Common myeloid progenitor, CD34-positive (primary cell): ENCODE measurements around the gene ARHGAP8.

Experiments
- CTCF ChIA-PET: fragments of 350-600 bp; sonication (Branson Sonifier 250); formaldehyde crosslinking; loops from one replicate; lab custom pipeline; 2021; ENCODE audit warnings: antibody characterized with exemption; lab: Charles Lee
- POLR2A ChIA-PET: fragments of 350-600 bp; sonication (Branson Sonifier 250); formaldehyde crosslinking; loops from one replicate; lab custom pipeline; 2021; ENCODE audit warnings: antibody characterized with exemption; lab: Charles Lee
- DNase-seq, 3 donors: peaks; one replicate each; pipeline versions ENCODE4 v3.0.0 to v3.0.0-alpha.2; 2013
- H3K27ac ChIP-seq, 2 experiments: 1 replicate in 1 of 2; 2 replicates in 1 of 2; pipeline ENCODE4 v1.7.0; 2013; ENCODE audit warnings: inconsistent platforms in 2 of 2, low read length in 2 of 2, mild to moderate bottlenecking in 2 of 2, low read depth in 1 of 2, moderate library complexity in 1 of 2; ENCODE audit not compliant: severe bottlenecking in 2 of 2, insufficient read depth in 1 of 2, poor library complexity in 1 of 2
- H3K27me3 ChIP-seq, 5 experiments: replicated peaks in 2 of 5; 1 replicate in 3 of 5; 2 replicates in 2 of 5; pipeline versions ENCODE4 v1.6.1 to v1.7.0; 2013; ENCODE audit warnings: low read length in 4 of 5, mild to moderate bottlenecking in 2 of 5, moderate library complexity in 2 of 5, inconsistent platforms in 1 of 5; ENCODE audit not compliant: insufficient read depth in 5 of 5, control insufficient read depth in 4 of 5
- H3K36me3 ChIP-seq, 4 experiments: 1 replicate in 2 of 4; 2 replicates in 2 of 4; pipeline versions ENCODE4 v1.6.1 to v1.7.0; 2013; ENCODE audit warnings: low read length in 3 of 4, control low read depth in 1 of 4, mild to moderate bottlenecking in 1 of 4; ENCODE audit not compliant: control insufficient read depth in 4 of 4, insufficient read depth in 4 of 4
- H3K4me1 ChIP-seq, 4 experiments: 1 replicate in 3 of 4; 2 replicates in 1 of 4; pipeline versions ENCODE4 v1.6.1 to v1.7.1; 2013; ENCODE audit warnings: low read length in 3 of 4, mild to moderate bottlenecking in 3 of 4, control low read depth in 1 of 4, inconsistent platforms in 1 of 4, moderate library complexity in 1 of 4; ENCODE audit not compliant: control insufficient read depth in 4 of 4, insufficient read depth in 4 of 4; ENCODE audit errors: control extremely low read depth in 1 of 4
- H3K4me3 ChIP-seq, 7 experiments: 1 replicate in 4 of 7; 2 replicates in 3 of 7; pipeline versions ENCODE4 v1.5.1 to v1.7.0; 2013; ENCODE audit warnings: mild to moderate bottlenecking in 7 of 7, low read length in 6 of 7, moderate library complexity in 6 of 7, inconsistent platforms in 2 of 7, low read depth in 2 of 7, control low read depth in 1 of 7; ENCODE audit not compliant: insufficient read depth in 4 of 7, control insufficient read depth in 1 of 7; ENCODE audit errors: extremely low read depth in 1 of 7
- H3K9me3 ChIP-seq, 5 experiments: 1 replicate in 4 of 5; 2 replicates in 1 of 5; pipeline versions ENCODE4 v1.6.1 to v1.7.1; 2013; ENCODE audit warnings: low read length in 4 of 5, mild to moderate bottlenecking in 2 of 5, inconsistent platforms in 1 of 5, low read depth in 1 of 5, moderate library complexity in 1 of 5; ENCODE audit not compliant: control insufficient read depth in 4 of 5, insufficient read depth in 2 of 5; ENCODE audit errors: control extremely low read depth in 1 of 5
- WGBS: methylation state at CpG from one replicate; pipeline ENCODE4 v1.1.5; 2013; ENCODE audit not compliant: insufficient coverage; 5-methylcytosine and 5-hydroxymethylcytosine counted together

Gene ARHGAP8

DNA sequence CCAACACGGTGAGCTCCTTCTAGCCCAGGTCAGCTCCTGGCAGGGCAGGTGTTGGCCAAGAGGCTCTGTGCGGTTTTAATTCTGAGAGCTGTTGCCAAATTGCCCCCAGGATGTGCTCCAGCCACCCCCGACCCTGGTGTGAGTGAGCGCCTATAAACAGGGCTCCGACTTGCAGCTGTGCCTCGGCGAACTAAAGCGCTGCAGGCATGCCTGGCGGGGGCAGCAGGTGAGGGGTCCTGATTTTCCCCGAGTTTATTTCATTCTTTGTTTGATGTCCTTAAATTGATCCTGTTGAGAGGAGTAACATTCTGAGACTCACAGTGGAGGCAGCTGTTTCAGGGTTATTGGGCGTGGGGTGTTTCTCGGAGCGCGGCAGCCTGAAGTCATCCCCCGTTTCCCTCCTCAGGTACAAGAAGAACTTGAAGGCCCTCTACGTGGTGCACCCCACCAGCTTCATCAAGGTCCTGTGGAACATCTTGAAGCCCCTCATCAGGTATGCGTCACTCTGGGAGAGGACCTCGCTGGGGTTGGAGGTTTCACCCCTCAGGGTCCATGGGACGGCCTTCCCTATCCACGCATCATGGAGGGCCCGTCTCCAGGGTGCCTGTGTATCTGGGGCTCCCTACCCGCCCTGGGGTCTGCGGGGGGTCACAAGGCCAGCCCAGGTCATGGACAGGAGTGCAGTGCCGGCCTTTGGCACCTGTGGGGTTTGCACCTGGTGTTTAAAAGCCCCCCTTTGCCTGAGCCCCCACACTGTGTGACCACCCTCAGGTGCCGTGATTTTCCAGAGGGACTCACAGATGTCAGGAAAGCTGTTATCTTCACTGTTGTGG, 62.1 kb downstream of the ARHGAP8 start:
- Histone ChIP-seq H3K36me3 (no peaks in the 10 kb centered on the region), H3K4me3 (no peak overlapping the region), H3K27me3 (peaks cover 0 to 4% (median 0%) of the 10 kb centered on the region in 5 experiments), H3K27ac (no peak overlapping the region), H3K9me3 (peaks cover 0 to 4% (median 0%) of the 10 kb centered on the region in 5 experiments), H3K4me1 (no peaks in the 10 kb centered on the region)
- ChIA-PET POLR2A (no interaction called here), CTCF (no interaction called here)
- no peak for DNase-seq
- 96% methylated on average over 25 of the region's 25 CpGs for WGBS

DNA sequence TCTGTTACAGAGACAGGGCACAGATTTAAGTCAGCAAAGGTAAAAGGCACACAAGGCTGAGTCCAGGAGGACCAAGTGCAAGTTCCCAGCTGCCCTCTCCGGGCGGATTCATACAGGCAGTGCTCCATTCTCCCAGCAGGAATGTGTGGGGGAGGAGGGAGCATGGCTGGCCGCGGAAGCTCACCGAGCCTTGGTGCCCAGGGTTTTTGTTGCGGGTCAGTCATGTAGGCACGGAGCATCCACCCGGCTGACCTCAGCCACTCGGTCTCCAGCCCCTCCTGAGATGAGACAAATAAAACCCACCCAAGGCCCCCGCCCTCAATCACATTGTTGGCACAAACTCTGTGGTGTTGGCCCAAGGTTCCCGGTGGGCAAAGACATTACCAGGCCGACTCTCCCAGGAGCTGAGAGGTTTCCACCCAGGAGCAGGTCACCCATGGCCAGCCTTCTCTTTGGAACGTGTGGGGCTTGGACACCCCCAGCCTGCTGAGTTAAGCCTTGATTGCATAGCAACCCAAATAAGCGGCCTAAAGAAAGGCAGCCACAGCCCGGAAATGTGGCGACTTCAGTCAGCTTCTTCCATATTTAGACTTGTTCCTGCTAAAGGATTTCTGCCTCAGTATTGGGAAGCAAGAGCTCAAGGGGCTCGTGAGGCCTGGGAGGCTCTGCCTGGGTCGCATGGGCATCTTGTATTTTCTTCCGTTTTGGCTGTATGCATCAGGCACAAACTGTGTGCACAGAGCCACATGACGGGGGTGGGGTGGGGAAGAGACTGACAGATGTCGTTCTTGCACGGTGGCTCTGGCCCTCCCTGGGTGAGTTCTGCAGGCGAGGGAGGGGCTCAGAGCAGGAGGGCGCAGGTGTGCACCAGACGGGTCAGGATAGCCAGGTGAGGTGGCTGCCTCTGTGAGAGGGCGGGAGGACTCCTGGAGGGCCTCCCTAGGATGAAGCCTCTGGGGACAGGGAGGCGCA, 63.0 kb downstream of the ARHGAP8 start:
- DNase-seq, result no peak
- H3K4me1 ChIP-seq, result no peaks in the 10 kb centered on the region
- H3K27ac ChIP-seq, result no peak overlapping the region
- H3K9me3 ChIP-seq, result peaks cover 0 to 4% (median 0%) of the 10 kb centered on the region in 5 experiments
- ChIA-PET POLR2A (no interaction called here), CTCF (interaction anchor here (1.4 kb wide), 1 partner anchor 11 kb away, joined by 4 read pairs; no protein-coding TSS in a partner anchor)
- H3K4me3 ChIP-seq, result no peak overlapping the region
- peaks cover 0 to 4% (median 0%) of the 10 kb centered on the region in 5 experiments for H3K27me3 ChIP-seq
- 86% methylated on average over 22 of the region's 27 CpGs for WGBS
- H3K36me3 ChIP-seq, result no peaks in the 10 kb centered on the region

DNA sequence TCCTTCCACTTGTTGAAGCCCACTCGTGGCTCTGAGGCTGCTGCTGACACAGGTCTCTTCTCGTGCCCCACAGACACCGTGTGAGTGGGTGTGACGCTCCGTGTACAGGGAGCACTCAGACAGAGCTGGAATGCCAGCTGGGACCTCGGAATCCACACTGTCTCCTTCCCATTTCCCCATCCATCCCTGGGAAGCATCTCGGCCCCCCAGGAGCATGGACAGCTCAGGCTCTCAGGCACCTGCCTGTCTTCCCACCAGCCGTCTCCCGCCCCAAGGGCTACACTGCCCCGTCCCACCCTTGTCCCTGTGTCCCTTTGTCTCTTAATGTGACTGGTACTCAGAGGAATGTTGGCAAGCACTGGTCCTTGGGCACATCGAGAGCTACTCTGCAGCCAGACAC, 63.8 kb downstream of the ARHGAP8 start:
- peaks cover 0 to 4% (median 0%) of the 10 kb centered on the region in 5 experiments for H3K27me3 ChIP-seq
- ChIA-PET POLR2A (no interaction called here), CTCF (interaction anchor here (1.4 kb wide), 1 partner anchor 12 kb away, joined by 4 read pairs; no protein-coding TSS in a partner anchor)
- no peak overlapping the region for H3K27ac ChIP-seq
- no peak for DNase-seq
- H3K36me3 ChIP-seq, result no peaks in the 10 kb centered on the region
- WGBS, result 87% methylated on average over 11 of the region's 11 CpGs
- H3K4me1 ChIP-seq, result no peaks in the 10 kb centered on the region
- H3K4me3 ChIP-seq, result no peak overlapping the region
- H3K9me3 ChIP-seq, result peaks cover 0 to 4% (median 0%) of the 10 kb centered on the region in 5 experiments

DNA sequence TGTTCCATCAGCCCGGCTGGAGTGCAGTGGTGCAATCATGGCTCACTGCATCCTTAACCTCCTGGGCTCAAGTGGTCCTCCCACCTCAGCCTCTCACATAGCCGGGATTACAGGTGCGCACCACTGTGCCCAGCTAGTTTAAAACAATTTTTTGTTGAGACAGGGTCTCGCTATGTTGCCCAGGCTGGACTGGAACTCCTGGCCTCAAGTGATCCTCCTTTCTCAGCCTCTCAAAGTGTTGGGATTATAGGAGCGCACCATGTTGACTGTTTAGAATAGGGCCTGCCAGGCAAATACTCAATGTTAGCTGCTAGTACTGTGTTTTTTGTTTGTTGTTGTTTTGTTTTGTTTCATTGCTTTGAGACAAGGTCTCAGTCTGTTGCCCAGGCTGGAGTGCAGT, 66.4 kb downstream of the ARHGAP8 start:
- Histone ChIP-seq H3K36me3 (no peaks in the 10 kb centered on the region), H3K4me1 (no peaks in the 10 kb centered on the region), H3K27ac (no peak overlapping the region), H3K27me3 (peaks cover 0 to 3% (median 0%) of the 10 kb centered on the region in 5 experiments), H3K9me3 (no peaks in the 10 kb centered on the region), H3K4me3 (no peak overlapping the region)
- ChIA-PET CTCF (interaction anchor here (1.3 kb wide), 1 partner anchor 9 kb away, joined by 3 read pairs; no protein-coding TSS in a partner anchor), POLR2A (no interaction called here)
- no peak for DNase-seq
- 92% methylated on average over 4 of the region's 5 CpGs for WGBS

DNA sequence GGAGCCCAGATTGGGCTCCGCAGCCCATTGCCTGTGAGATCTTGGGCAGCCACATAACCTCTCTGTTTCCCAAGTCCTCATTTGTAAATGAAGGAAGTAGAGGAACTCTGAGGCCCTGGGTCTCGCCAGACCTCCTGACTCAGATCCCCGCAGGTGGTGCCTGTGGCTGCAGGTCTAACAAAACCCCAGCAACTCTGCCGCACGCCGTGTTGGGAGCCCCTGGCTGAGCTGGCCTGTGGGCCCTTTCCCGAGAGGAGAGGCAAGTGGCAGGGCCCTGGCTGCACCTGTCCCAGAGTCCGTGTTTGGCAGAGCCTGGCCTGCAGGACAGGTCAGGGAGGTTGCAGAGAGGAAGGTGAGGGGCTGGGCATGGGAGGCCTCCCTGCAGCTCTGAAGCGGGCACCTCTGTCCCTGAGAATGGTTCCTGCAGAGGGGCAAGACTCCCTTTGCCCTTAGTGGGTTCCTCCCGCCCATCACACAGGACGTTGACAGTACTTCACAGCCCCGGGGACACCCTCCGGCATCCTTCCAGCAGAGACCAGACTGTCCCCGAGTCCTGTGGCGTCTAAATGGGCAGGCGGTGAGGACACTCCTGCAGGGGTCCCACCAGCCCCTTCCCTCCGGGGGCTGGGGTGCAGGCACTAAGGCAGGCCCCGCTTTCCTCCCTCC, 67.7 kb downstream of the ARHGAP8 start:
- CTCF ChIA-PET, result interaction anchor here (1.0 to 1.5 kb wide), 2 partner anchors 10 to 12 kb away, joined by 4 to 5 read pairs; no protein-coding TSS in a partner anchor
- no peak overlapping the region for H3K4me3 ChIP-seq
- H3K27ac ChIP-seq, result no peak overlapping the region
- H3K36me3 ChIP-seq, result no peaks in the 10 kb centered on the region
- no peak for DNase-seq
- H3K9me3 ChIP-seq, result no peaks in the 10 kb centered on the region
- WGBS, result 84% methylated on average over 18 of the region's 18 CpGs
- POLR2A ChIA-PET, result no interaction called here
- peaks cover 0 to 3% (median 0%) of the 10 kb centered on the region in 5 experiments for H3K27me3 ChIP-seq
- H3K4me1 ChIP-seq, result no peaks in the 10 kb centered on the region

DNA sequence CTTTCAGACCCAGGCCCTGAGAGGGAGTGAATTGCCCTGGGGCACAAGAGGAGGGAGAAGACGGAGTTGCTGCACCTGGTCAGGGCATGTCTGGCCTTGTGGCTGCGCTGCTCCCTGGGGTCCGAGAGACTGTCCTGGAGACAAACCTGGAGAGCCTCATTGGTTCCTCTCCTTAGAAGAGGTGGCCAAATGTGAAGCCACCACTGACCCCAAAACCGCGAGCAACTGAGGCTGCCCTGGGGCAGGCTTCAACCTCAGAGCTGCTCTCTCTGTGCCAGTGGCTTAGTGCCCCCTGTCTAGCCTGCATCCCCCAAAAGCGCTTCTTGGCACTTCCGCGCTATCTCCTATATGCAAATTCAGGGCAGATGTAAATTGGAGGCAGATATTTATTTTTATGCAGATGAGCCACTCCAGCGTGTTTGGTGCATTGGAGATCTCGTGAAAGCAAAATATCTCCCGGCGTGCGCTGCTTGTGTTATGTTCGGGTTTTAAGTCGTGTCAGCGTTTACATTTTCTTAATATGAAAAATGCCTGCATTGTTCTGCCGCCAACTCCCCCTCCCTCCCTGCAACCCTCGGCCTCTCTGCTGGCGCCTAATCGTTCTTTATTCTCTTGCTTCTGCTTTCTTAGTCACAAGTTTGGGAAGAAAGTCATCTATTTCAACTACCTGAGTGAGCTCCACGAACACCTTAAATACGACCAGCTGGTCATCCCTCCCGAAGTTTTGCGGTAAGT, 69.5 kb downstream of the ARHGAP8 start:
- 89% methylated on average over 23 of the region's 24 CpGs for WGBS
- CTCF ChIA-PET, result interaction anchor here (2.0 kb wide), 1 partner anchor 13 kb away, joined by 6 read pairs; no protein-coding TSS in a partner anchor

More for the DNA sequence above, 69.5 kb downstream of the ARHGAP8 start:
- Histone ChIP-seq H3K27me3 (no peaks in the 10 kb centered on the region), H3K4me1 (no peaks in the 10 kb centered on the region), H3K27ac (no peak overlapping the region), H3K36me3 (no peaks in the 10 kb centered on the region), H3K9me3 (no peaks in the 10 kb centered on the region), H3K4me3 (no peak overlapping the region)
- DNase-seq, result no peak
- POLR2A ChIA-PET, result no interaction called here
